Hypothalamus (tissue), 51 donors: Measurements from ENCODE around the gene CAPN9.
"Not testable (repeated sequence)": the region's sequence is repeated elsewhere in the genome, so short reads cannot be mapped to it uniquely, and the experiment has no call there.

Source experiments
- DNase-seq, 51 donors: peaks; one replicate each; lab custom pipeline; 2025; lab: John Stamatoyannopoulos, UW

The CAPN9 gene

DNA sequence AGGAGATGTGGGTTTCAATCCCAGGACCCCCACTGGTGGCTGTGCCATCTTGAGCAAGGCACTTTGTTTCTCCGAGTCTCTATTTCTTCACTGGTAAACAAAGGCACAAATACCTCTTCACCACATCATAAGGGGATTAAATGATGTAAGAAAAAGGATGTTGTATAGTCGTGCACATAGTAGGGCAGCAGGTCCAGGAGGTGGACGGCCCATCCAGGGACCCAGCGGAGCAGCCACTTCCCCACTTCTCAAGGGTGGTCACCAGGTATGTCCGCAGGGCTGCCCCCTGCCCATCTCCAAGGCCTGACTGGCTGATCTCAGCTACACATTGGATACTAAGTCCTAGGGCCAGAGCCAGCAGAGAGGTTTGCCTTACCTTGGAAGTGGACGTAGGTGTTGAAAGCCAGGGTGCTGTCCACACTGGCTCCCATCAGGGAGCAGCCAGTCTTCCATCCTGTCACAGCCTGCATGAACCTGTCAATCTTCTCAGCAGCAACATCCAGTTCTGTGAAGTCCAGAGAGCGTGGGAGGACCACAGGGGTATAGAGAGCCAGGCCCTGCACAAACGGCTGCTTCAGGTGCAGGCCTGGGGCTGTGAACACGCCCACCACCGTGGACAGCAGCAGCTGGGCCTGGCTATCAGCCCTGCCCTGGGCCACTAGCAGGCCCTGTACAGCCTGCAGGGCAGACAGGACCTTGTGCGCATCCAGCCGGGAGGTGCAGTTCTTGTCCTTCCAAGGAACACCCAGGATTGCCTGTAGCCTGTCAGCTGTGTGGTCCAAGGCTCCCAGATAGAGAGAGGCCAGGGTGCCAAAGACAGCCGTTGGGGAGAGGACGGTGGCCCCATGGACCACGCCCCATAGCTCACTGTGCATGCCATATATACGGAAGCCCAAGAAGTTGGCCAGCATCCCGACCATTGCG lies 37.3 kb upstream of the CAPN9 start:
- DNase-seq = no peak

DNA sequence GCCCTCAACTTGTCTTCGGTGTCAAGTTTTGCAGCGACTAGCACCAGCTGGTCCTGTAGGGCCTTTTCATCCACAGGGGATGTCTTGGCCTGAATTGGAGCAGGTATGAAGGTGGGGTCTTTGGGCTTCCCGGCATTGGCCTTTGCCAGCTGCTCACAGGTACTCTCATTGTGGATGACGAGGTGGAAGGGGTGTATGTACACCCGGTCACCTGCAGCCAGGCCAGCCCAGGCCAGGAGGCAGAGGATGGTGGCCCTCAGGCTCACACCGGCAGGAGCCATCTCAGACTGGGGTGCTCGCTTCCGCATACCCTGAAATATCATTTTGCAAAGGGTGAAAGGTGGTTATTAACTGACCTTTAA lies 36.7 kb upstream of the CAPN9 start:
- DNase-seq = no peak

GRCh38 chr1:230711245-230711644 lies 35.9 kb upstream of the CAPN9 start:
- no peak for DNase-seq

- peak in 1 of 51 donors; percentile 1 for DNase-seq
Measured at GRCh38 chr1:230712470-230712942, 34.7 kb upstream of the CAPN9 start.

DNA sequence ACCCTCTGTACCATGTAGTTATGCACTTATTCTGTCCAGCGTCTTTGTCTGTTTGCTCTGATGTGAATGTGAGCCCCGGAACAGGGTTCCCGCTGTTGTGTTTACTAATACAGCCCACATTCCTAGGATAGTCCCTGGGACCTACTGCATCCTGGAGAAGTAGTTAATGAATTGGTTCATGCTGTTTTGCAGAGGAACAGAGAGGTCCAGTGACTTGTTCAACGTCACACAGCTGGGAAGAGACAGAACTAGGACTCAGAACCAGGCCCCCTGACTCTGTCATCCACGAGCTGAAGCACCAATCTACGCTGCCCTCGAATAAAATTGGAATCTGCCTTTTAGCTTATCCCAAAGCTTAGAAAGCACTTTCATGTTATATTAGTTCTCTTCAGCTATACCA lies 34.0 kb upstream of the CAPN9 start:
- no peak for DNase-seq

- no peak for DNase-seq
Measured at GRCh38 chr1:230713547-230713914, 33.7 kb upstream of the CAPN9 start.

GRCh38 chr1:230713915-230714764 lies 33.0 kb upstream of the CAPN9 start, which contains the start of gene AGT:
AGT (minus strand) TSS chr1:230714122; CDS start chr1:230710823, 3,299 bp downstream.
- peak in 46 of 51 donors; percentile 26 to 89 (median 72) for DNase-seq

DNA sequence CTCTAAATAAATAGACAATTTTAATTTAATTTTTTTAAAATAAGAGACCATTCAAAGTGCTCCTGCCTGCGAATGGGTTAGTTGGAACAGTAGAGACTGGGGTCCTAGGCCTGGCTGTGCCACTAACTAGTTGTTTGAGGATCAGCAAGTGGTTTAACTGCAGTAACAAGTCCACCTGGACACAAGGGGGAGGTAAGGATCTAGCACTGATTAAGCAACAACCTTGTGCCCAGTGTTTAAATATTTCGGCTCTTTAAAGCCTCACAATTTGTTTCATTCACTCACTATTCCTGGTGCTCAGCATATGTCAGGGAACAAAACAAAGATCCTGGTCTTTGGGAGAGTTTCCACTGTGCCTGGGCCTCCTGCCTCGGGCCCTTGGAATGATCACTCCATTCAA lies 31.7 kb upstream of the CAPN9 start:
- no peak for DNase-seq

DNA sequence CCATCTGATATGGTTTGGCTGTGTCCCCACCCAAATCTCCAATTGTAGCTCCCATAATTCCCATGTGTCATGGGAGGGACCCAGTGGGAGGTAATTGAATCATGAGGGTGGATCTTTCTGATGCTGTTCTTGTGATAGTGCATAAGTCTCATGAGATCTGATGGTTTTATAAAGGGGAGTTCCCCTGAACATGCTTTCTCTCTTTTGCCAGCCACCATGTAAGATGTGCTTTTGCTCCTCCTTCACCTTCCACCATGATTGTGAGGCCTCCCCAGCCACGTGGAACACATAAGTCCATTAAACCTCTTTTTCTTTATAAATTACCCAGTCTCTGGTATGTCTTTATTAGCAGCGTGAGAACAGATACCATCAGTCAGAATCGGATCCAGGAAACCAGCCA lies 30.7 kb upstream of the CAPN9 start:
- DNase-seq = not testable (repeated sequence)

DNA sequence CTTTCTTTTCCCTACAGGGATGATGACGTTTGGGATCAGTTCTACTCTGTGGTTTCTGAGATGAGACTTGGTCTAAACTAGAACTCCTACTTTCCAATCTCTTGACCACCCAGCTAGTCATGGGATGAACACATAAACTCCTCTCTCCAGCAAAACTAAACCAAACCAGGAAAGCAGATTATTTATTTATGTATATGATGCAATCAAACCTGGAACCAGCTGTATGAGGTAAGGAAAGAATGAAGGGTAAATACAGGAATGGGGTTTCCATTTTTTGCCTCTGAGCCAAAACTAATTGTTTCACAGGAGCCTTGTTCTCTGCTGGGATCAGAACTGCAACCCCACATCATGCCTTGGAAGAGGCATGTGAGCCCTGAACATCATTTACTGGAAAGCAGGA lies 29.9 kb upstream of the CAPN9 start:
- no peak for DNase-seq

DNA sequence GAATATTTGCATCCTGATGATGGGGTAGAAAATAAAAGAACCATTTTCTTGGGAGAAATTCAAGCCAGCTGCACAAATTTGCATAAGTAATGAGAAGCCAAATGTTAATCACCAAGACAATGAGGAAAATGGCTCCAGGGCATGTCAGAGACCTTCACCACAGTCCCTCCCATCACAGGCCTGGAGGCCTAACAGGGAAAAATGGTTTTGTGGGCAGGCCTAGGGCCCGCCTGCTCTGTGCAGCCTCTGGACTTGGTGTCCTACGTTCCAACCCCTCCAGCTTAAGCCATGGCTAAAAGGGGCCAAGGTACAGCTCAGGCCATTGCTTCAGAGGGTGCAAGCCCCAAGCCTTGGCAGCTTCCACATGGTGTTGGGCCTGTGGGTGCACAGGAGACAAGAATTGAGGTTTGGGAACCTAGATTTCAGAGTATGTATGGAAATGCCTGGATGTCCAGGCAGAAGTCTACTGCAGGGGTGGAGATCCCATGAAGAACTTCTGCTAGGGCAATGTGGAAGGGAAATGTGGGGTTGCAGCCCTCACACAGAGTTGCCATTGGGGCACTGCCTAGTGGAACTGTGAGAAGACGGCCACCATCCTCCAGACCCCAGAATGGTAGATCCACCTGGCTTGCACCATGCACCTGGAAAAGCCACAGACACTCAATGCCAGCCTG lies 25.2 kb upstream of the CAPN9 start:
- DNase-seq = not testable (repeated sequence)

GRCh38 chr1:230725256-230726012 lies 21.8 kb upstream of the CAPN9 start:
- no peak for DNase-seq

- DNase-seq = peak in 11 of 51 donors; percentile 14 to 65 (median 30)
Measured at GRCh38 chr1:230728710-230729392, 18.3 kb upstream of the CAPN9 start.

GRCh38 chr1:230730977-230731376 lies 16.2 kb upstream of the CAPN9 start:
- no peak for DNase-seq

- DNase-seq = no peak
Measured at GRCh38 chr1:230735447-230735846, 11.7 kb upstream of the CAPN9 start.

- no peak for DNase-seq
Measured at GRCh38 chr1:230737622-230738262, 9.4 kb upstream of the CAPN9 start.

GRCh38 chr1:230739564-230740290 lies 7.5 kb upstream of the CAPN9 start:
- no peak for DNase-seq

DNA sequence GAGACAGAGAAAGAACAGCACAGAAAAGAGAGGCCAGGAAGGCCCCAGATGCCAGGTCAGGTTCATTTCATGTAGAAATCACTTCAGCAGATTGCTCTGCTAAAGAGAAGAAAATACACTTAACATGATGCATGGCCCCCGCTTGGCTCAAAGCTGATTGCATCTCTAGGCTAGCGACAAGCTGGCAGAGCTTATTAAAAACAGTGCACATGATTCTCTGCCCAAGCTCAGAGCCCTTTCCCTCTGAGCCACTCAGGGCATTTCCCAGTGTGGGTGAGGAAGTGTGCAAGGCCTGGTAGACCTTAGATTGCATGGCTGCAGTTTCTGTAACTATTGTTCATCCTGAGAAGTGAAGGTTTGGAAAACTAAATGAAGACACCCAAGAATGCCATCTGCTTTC lies 3.3 kb upstream of the CAPN9 start:
- no peak for DNase-seq
